Calu3 (cell line): ENCODE data around the gene PTPRR. TPM values are rescaled to one million over a fixed set of nuclear protein-coding genes. Genes with fewer than 3 reads are reported as not detected.

Source experiments
- BruUV-seq: library from RNA; stranded (reverse); fragments of 400-500 nt; replicated peaks from 2 replicates; lab custom pipeline; 2021; lab: Mats Ljungman, UMichigan
- CTCF ChIA-PET: fragments of 300-600 bp; sonication (Branson Sonifier 250); formaldehyde crosslinking; loops from one replicate; lab custom pipeline; 2022; ENCODE audit warnings: antibody characterized with exemption; lab: Charles Lee
- DNase-seq: peaks from one replicate; pipeline ENCODE4 v3.0.0; 2022
- H3K27ac Mint-ChIP-seq: one replicate; pipeline ENCODE4 v1.8.0; 2022; ENCODE audit warnings: mixed read lengths; ENCODE audit not compliant: unreplicated experiment
- H3K27me3 Mint-ChIP-seq: one replicate; pipeline ENCODE4 v1.8.0; 2022; ENCODE audit warnings: mixed read lengths; ENCODE audit not compliant: unreplicated experiment
- H3K36me3 Mint-ChIP-seq: one replicate; pipeline ENCODE4 v1.8.0; 2022; ENCODE audit warnings: mild to moderate bottlenecking, moderate library complexity, mixed read lengths; ENCODE audit not compliant: insufficient read depth, unreplicated experiment
- H3K4me1 Mint-ChIP-seq: one replicate; pipeline ENCODE4 v1.8.0; 2022; ENCODE audit warnings: mild to moderate bottlenecking, low read depth, mixed read lengths; ENCODE audit not compliant: unreplicated experiment
- H3K4me3 Mint-ChIP-seq: one replicate; pipeline ENCODE4 v1.8.0; 2022; ENCODE audit warnings: mild to moderate bottlenecking, low read depth, moderate library complexity, mixed read lengths; ENCODE audit not compliant: unreplicated experiment
- H3K9me3 Mint-ChIP-seq: one replicate; pipeline ENCODE4 v1.8.0; 2022; ENCODE audit warnings: low read depth, mixed read lengths; ENCODE audit not compliant: unreplicated experiment
- CTCF ChIP-seq: fragments of 200-600 bp; IDR thresholded peaks from one replicate; pipeline ENCODE4 v1.8.0; 2022; ENCODE audit warnings: antibody characterized with exemption; ENCODE audit not compliant: unreplicated experiment
- intact Hi-C: fragments of 100-400 bp; cut with micrococcal nuclease; formaldehyde crosslinking; loops from one replicate; pipeline ENCODE4 v1.10.0; 2022; ENCODE audit not compliant: unreplicated experiment
- total RNA-seq: library from RNA; stranded (reverse); gene quantifications from 2 replicates; pipeline ENCODE4 v1.2.3, GENCODE V29; 2022

The PTPRR gene
- total RNA-seq, 1 experiment from 2014 or later, result 39.1 TPM

DNA sequence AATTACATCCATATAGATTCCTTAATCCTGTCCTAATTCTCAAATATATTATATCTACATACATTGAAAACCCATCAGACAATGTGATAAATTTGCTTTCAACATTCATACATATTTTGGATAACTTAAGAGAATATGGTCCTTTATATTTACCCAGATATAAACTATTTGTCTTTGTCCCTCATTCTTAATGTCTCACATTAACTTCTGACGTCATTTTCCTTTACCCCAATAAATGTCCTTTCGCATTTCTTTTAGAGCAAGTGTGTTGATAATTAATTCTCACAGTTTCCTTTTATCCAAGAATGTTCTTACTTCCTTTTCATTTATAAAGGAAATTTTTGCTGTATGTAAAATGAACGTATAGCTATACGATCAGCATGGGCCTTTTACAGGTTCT is 12.6 kb upstream of the PTPRR start:
- TF ChIP-seq CTCF, result no peak
- no TSS peak for BruUV-seq
- Mint-ChIP-seq H3K36me3 (no peaks in the 10 kb centered on the region), H3K9me3 (no peaks in the 10 kb centered on the region), H3K27ac (no peak overlapping the region), H3K4me3 (no peak overlapping the region), H3K27me3 (peaks cover 12% of the 10 kb centered on the region), H3K4me1 (no peaks in the 10 kb centered on the region)
- CTCF ChIA-PET, result interaction anchor here (0.7 kb wide), 1 partner anchor 605 kb away, joined by 4 read pairs; no protein-coding TSS in a partner anchor
- intact Hi-C loops, result no loop called here
- DNase-seq, result no peak

GRCh38 chr12:70929029-70929428 is 8.5 kb upstream of the PTPRR start:
- TF ChIP-seq CTCF, result no peak
- Mint-ChIP-seq H3K4me1 (no peaks in the 10 kb centered on the region), H3K27ac (no peak overlapping the region), H3K27me3 (no peaks in the 10 kb centered on the region), H3K9me3 (no peaks in the 10 kb centered on the region), H3K4me3 (no peak overlapping the region), H3K36me3 (no peaks in the 10 kb centered on the region)
- BruUV-seq, result no TSS peak
- no peak for DNase-seq
- intact Hi-C loops, result loop anchor here (5.0 kb wide), 1 partner anchor 532 kb away; no protein-coding TSS in a partner anchor
- CTCF ChIA-PET, result no interaction called here

GRCh38 chr12:70928071-70928470 is 7.5 kb upstream of the PTPRR start:
- Mint-ChIP-seq H3K27me3 (no peaks in the 10 kb centered on the region), H3K4me3 (no peak overlapping the region), H3K27ac (no peak overlapping the region), H3K4me1 (no peaks in the 10 kb centered on the region), H3K36me3 (no peaks in the 10 kb centered on the region), H3K9me3 (no peaks in the 10 kb centered on the region)
- intact Hi-C loops, result loop anchor here (5.0 kb wide), 1 partner anchor 531 kb away; no protein-coding TSS in a partner anchor
- CTCF ChIA-PET, result interaction anchor here (0.7 kb wide), 1 partner anchor 440 kb away, joined by 3 read pairs; no protein-coding TSS in a partner anchor
- DNase-seq, result no peak
- TF ChIP-seq CTCF, result no peak
- BruUV-seq, result no TSS peak

GRCh38 chr12:70927356-70927755 is 6.8 kb upstream of the PTPRR start:
- Mint-ChIP-seq H3K4me1 (no peaks in the 10 kb centered on the region), H3K4me3 (no peak overlapping the region), H3K27me3 (peaks cover 6% of the 10 kb centered on the region), H3K36me3 (no peaks in the 10 kb centered on the region), H3K27ac (no peak overlapping the region), H3K9me3 (no peaks in the 10 kb centered on the region)
- BruUV-seq, result no TSS peak
- DNase-seq, result no peak
- intact Hi-C loops, result loop anchor here (5.0 kb wide), 1 partner anchor 530 kb away; no protein-coding TSS in a partner anchor
- TF ChIP-seq CTCF, result no peak
- CTCF ChIA-PET, result no interaction called here
